ENCODE data around the gene METTL1.

Gene METTL1

DNA sequence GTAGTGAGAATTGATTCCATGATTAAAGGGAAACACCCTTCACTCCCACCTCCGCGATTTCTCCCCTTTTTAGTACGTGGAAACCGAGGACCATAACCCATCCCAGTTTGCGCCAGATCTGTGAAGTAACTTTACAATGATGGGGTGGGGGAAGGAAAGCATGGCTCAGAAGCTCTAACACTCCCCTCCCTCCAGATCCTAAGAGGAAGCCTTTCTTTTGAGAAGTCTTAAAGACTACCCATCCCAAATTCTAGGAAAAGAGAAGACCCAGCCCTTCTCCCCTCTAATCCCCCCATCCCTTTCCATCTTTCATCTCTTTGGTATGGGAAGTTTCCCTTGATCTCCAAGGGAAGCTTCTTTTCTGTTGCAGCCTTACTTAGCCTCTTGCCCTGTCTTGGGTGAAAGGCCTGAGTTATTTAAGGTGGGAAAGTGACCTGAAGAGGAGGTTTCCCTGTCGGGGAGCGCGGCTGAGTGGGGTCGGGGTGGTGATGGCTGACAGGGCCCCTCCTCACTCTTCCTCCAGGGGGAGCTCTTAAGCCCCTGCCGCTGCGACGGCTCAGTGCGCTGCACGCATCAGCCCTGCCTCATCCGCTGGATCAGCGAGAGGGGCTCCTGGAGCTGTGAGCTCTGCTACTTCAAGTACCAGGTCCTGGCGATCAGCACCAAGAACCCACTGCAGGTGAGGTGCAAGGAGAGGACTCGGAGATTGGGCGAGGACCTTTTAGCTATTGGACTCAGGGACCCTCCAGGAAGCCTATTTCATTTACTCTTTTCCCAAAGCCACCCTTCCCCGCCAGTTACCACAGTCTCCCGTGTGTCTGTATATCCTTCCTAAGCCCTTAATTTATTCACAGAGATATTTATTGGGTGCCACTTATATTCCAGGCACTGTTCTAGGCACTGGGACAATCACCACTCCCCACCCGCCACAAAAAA is 15.2 kb downstream of the METTL1 start:
- Mint-ChIP-seq H3K9me3 (no peaks in the 10 kb centered on the region), H3K4me1 (peaks cover 50% of the 10 kb centered on the region), H3K27ac (peak overlapping the region; percentile 65), H3K36me3 (ENCODE audit: low read depth) (peaks cover 18% of the 10 kb centered on the region), H3K27me3 (peaks cover 3% of the 10 kb centered on the region), H3K4me3 (peak overlapping the region; percentile 79)
- ATAC-seq (peak; percentile 48), DNase-seq (peak; percentile 79)

DNA sequence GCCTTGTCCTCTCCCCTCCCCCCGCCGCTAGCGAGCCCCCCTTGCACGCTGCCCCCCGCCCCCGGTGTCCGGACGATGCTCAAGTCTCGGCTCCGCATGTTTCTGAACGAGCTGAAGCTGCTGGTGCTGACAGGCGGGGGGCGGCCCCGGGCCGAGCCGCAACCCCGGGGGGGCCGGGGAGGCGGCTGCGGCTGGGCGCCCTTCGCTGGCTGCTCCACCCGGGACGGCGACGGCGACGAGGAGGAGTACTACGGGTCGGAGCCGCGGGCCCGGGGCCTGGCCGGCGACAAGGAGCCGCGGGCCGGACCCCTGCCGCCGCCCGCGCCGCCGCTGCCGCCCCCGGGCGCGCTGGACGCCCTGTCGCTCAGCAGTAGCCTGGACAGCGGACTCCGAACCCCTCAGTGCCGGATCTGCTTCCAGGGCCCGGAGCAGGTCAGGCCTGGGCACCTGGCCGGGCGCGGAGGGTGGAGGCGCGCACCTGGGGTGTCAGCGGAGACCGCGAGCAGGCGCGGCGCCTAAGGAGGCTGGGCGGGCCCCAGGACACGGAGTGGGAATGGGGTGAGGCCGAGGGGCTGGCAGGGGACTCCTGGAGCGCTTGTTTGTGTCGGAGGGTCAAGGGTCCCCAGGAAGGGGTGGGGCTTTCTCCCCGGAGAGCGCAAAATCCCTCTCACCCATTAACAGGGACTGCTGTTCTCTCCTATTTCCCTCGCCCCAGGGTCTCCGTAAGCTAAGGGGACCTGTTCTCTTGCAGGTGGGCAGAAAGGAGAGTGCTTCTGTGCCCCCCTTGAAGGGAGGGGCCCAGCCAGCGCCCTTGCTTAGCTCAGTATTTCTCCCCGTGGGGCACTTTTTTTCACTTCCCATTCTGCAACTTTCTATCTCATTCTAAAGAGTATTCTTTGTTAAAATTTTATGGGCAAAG is 16.2 kb downstream of the METTL1 start:
- ATAC-seq: no peak
- Mint-ChIP-seq H3K4me3 (peak overlapping the region; percentile 79), H3K9me3 (no peaks in the 10 kb centered on the region), H3K27me3 (peaks cover 3% of the 10 kb centered on the region), H3K36me3 (ENCODE audit: low read depth) (peaks cover 23% of the 10 kb centered on the region), H3K4me1 (peaks cover 59% of the 10 kb centered on the region), H3K27ac (peak overlapping the region; percentile 65)
- no peak for DNase-seq

DNA sequence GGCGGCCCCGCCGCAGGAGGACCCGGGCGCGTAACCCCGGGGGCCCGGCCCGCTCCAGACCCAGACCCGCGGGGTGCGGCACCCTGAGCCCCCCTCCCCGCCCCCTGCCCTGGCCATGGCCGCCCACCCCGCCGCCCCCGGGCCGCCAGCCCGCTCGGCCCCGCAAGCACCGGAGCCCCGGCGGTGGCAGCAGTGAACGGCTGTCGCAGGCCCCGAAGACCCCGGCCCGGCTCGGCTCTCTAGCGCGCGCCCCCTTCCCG is 16.8 kb downstream of the METTL1 start:
- no peak for DNase-seq
- Mint-ChIP-seq H3K27ac (no peak overlapping the region), H3K4me1 (peaks cover 64% of the 10 kb centered on the region), H3K4me3 (no peak overlapping the region), H3K27me3 (peaks cover 3% of the 10 kb centered on the region), H3K36me3 (ENCODE audit: low read depth) (peaks cover 29% of the 10 kb centered on the region), H3K9me3 (no peaks in the 10 kb centered on the region)
- no peak for ATAC-seq

- DNase-seq (peak; percentile 84), ATAC-seq (peak; percentile 53)
- peaks cover 61% of the 10 kb centered on the region for H3K4me1 Mint-ChIP-seq
- peak within 1 kb of the TSS; percentile 80 for H3K4me3 Mint-ChIP-seq
- H3K27me3 Mint-ChIP-seq: peaks cover 3% of the 10 kb centered on the region
- H3K9me3 Mint-ChIP-seq: no peaks in the 10 kb centered on the region
- peak within 1 kb of the TSS; percentile 21 for H3K27ac Mint-ChIP-seq
- peaks cover 29% of the 10 kb centered on the region for H3K36me3 Mint-ChIP-seq (ENCODE audit: low read depth)
These were observed 17.3 kb downstream of the METTL1 start, which contains the start of gene MARCHF9 for GRCh38 chr12:57754411-57755193. Gene MARCHF9 (plus strand): TSS chr12:57755103. CDS start chr12:57755529, 426 bp downstream.

DNA sequence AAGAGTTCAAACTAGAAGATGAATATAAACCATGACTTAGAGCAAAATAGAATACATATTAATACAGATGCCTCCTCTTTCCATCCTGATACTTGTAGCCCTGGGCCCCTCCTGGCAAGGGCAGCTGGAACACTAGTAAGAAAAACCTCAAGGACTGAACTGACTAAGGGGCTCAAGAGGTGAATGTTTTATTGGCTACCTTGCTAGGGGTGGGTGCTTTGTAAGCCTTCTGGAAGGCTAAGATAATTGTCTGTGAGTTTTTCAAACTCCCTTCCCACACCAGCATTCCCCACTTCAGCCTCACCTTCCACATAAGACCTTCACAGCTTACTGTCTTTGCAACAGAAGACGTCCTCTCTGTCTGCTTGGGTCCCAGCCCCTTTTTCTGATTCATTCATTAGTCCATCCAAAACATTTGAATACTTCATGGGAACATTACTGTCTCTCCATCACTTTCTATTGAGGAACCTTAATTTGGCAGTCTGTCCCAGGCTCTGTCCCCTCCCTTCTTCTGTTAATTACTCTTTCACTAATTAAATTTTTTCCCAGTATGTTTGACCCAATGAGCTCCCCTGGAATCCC is 18.1 kb downstream of the METTL1 start:
- ATAC-seq (no peak), DNase-seq (no peak)
- peaks cover 62% of the 10 kb centered on the region for H3K4me1 Mint-ChIP-seq
- H3K9me3 Mint-ChIP-seq: no peaks in the 10 kb centered on the region
- H3K27ac Mint-ChIP-seq: peak overlapping the region; percentile 21
- peak overlapping the region; percentile 80 for H3K4me3 Mint-ChIP-seq
- peaks cover 3% of the 10 kb centered on the region for H3K27me3 Mint-ChIP-seq
- H3K36me3 Mint-ChIP-seq (ENCODE audit: low read depth): peaks cover 34% of the 10 kb centered on the region

DNA sequence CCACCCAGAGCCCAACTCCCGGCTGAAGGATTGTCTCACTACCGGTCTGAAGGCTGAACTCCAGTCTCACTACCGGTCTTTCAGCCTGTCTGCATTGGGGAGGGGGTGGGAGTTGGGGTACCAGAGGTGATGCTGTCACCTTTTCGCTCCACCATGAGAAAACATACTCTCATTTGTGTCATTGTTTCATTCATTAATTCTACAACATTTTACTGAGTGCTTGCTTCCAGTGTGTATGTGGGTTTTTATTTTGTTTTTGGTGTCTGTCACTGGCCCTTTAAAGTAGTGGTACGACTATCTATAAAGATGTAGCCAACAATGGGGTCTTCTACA is 19.3 kb downstream of the METTL1 start:
- peaks cover 3% of the 10 kb centered on the region for H3K27me3 Mint-ChIP-seq
- ATAC-seq (no peak), DNase-seq (no peak)
- peaks cover 36% of the 10 kb centered on the region for H3K36me3 Mint-ChIP-seq (ENCODE audit: low read depth)
- peak overlapping the region; percentile 96 for H3K27ac Mint-ChIP-seq
- peaks cover 66% of the 10 kb centered on the region for H3K4me1 Mint-ChIP-seq
- H3K4me3 Mint-ChIP-seq: peak overlapping the region; percentile 96
- no peaks in the 10 kb centered on the region for H3K9me3 Mint-ChIP-seq

- H3K4me1 Mint-ChIP-seq: peaks cover 65% of the 10 kb centered on the region
- H3K36me3 Mint-ChIP-seq (ENCODE audit: low read depth): peaks cover 41% of the 10 kb centered on the region
- ATAC-seq: peak; percentile 77
- H3K27ac Mint-ChIP-seq: peak within 1 kb of the TSS; percentile 96
- H3K9me3 Mint-ChIP-seq: no peaks in the 10 kb centered on the region
- H3K27me3 Mint-ChIP-seq: peaks cover 3% of the 10 kb centered on the region
- peak within 1 kb of the TSS; percentile 96 for H3K4me3 Mint-ChIP-seq
- DNase-seq: peak; percentile 98
These were observed 19.9 kb downstream of the METTL1 start, which contains the start of gene CDK4 for GRCh38 chr12:57751788-57752667. Gene CDK4 (minus strand): TSS chr12:57752310. CDS start chr12:57751717, 593 bp downstream.

GRCh38 chr12:57751432-57751787 is 20.5 kb downstream of the METTL1 start:
- ATAC-seq: no peak
- no peak for DNase-seq
- H3K27me3 Mint-ChIP-seq: peaks cover 3% of the 10 kb centered on the region
- H3K27ac Mint-ChIP-seq: peak overlapping the region; percentile 96
- H3K9me3 Mint-ChIP-seq: no peaks in the 10 kb centered on the region
- peak overlapping the region; percentile 96 for H3K4me3 Mint-ChIP-seq
- peaks cover 43% of the 10 kb centered on the region for H3K36me3 Mint-ChIP-seq (ENCODE audit: low read depth)
- H3K4me1 Mint-ChIP-seq: peaks cover 60% of the 10 kb centered on the region

GRCh38 chr12:57750561-57751431 is 21.1 kb downstream of the METTL1 start:
- H3K36me3 Mint-ChIP-seq (ENCODE audit: low read depth): peaks cover 49% of the 10 kb centered on the region

GRCh38 chr12:57749061-57749460 is 22.8 kb downstream of the METTL1 start:
- Mint-ChIP-seq H3K9me3 (no peaks in the 10 kb centered on the region), H3K4me1 (peaks cover 71% of the 10 kb centered on the region), H3K4me3 (no peak overlapping the region), H3K27me3 (peaks cover 3% of the 10 kb centered on the region), H3K36me3 (ENCODE audit: low read depth) (peaks cover 54% of the 10 kb centered on the region), H3K27ac (no peak overlapping the region)
- no peak for DNase-seq
- ATAC-seq: no peak

More at GRCh38 chr12:57750561-57751431, 21.1 kb downstream of the METTL1 start:
- Mint-ChIP-seq H3K27me3 (peaks cover 3% of the 10 kb centered on the region), H3K9me3 (no peaks in the 10 kb centered on the region), H3K4me3 (peak overlapping the region; percentile 96), H3K27ac (peak overlapping the region; percentile 96), H3K4me1 (peaks cover 61% of the 10 kb centered on the region)
- ATAC-seq (no peak), DNase-seq (no peak)

GRCh38 chr12:57746025-57746424 is 25.9 kb downstream of the METTL1 start:
- ATAC-seq (no peak), DNase-seq (no peak)
- Mint-ChIP-seq H3K27me3 (no peaks in the 10 kb centered on the region), H3K27ac (peak overlapping the region; percentile 92), H3K9me3 (no peaks in the 10 kb centered on the region), H3K4me1 (peaks cover 58% of the 10 kb centered on the region), H3K4me3 (peak overlapping the region; percentile 89), H3K36me3 (ENCODE audit: low read depth) (peaks cover 44% of the 10 kb centered on the region)

DNA sequence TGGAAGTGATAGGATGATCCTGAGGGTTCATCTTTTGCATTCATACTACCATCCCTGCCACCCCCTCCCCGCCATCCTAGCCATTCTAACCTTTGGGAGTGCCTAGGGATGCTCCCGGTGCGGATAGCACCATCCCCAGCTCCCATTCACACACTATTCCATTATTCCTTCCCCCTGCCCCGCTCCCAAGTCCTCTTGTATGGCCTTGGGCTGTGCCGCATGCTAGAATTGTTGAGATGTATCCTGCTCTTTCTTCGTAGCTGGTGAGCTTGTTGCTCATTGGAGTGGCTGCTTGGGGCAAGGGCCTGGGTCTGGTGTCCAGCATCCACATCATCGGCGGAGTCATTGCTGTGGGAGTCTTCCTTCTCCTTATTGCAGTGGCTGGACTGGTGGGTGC is 26.4 kb downstream of the METTL1 start:
- peaks cover 58% of the 10 kb centered on the region for H3K4me1 Mint-ChIP-seq
- H3K9me3 Mint-ChIP-seq: no peaks in the 10 kb centered on the region
- H3K4me3 Mint-ChIP-seq: peak overlapping the region; percentile 89
- H3K27ac Mint-ChIP-seq: peak overlapping the region; percentile 92
- H3K27me3 Mint-ChIP-seq: no peaks in the 10 kb centered on the region
- ATAC-seq: no peak
- peaks cover 38% of the 10 kb centered on the region for H3K36me3 Mint-ChIP-seq (ENCODE audit: low read depth)
- DNase-seq: no peak
